Adrenal gland (tissue), 12 donors: ENCODE measurements around the gene VWF. TPM values are rescaled to one million over a fixed set of nuclear protein-coding genes. Genes with fewer than 3 reads are reported as not detected.
A peak's percentile ranks its signal among the peaks of the same experiment; 100 is the strongest.

Experiments used
- DNase-seq, 7 donors: peaks; one replicate each; pipeline ENCODE4 v3.0.0-alpha.2; 2019 to 2020
- H3K27ac ChIP-seq, 5 donors: fragments of 200-600 bp; sonication (generic) in 4 of 5; 1 replicate in 3 of 5; 2 replicates in 2 of 5; pipeline versions ENCODE4 v1.5.1 to v1.8.0; 2016 to 2020; ENCODE audit warnings: mild to moderate bottlenecking in 1 of 5
- H3K27me3 ChIP-seq: fragments of 200-600 bp; 2 replicates; pipeline ENCODE4 v1.8.0; 2021
- H3K36me3 ChIP-seq, 2 donors: fragments of 200-600 bp; replicated peaks in 1 of 2; 1 replicate in 1 of 2; 2 replicates in 1 of 2; pipeline versions ENCODE4 v1.5.1 to v1.8.0; 2018 to 2022
- H3K4me1 ChIP-seq, 2 donors: fragments of 200-600 bp; replicated peaks in 1 of 2; 1 replicate in 1 of 2; 2 replicates in 1 of 2; pipeline versions ENCODE4 v1.5.1 to v1.8.0; 2018 to 2021
- H3K4me3 ChIP-seq, 4 donors: fragments of 200-600 bp; sonication (generic) in 3 of 4; one replicate each; pipeline ENCODE4 v1.5.1; 2016 to 2018
- H3K9me3 ChIP-seq, 3 donors: fragments of 200-600 bp; sonication (generic) in 1 of 3; replicated peaks in 1 of 3; 1 replicate in 2 of 3; 2 replicates in 1 of 3; pipeline versions ENCODE4 v1.5.1 to v1.8.0; 2016 to 2021
- POLR2A ChIP-seq, 2 donors: fragments of 450-650 bp; IDR thresholded peaks; one replicate each; pipeline ENCODE4 v1.6.1; 2017; ENCODE audit warnings: antibody characterized with exemption in 2 of 2, mild to moderate bottlenecking in 2 of 2, moderate library complexity in 1 of 2
- WGBS, 4 donors: extraction: QIAGEN DNeasy Blood & Tissue Kit in 2 of 4; methylation state at CpG; one replicate each; pipeline versions ENCODE4 v1.1.5 to v1.1.7; 2013 to 2017; 5-methylcytosine and 5-hydroxymethylcytosine counted together
- intact Hi-C, 2 donors: fragments of 100-400 bp; cut with DNase I; formaldehyde crosslinking; loops; one replicate each; pipeline versions ENCODE4 v1.14.1 to v1.15.0; 2022 to 2023
- polyA plus RNA-seq, 3 donors: library from polyadenylated mRNA; stranded (reverse); fragments of 200-250 nt in 2 of 3; fragments of 350-450 nt in 1 of 3; fragmentation: Illumina TruSeq in 1 of 3; extraction: RNeasy Lipid Tissue Mini Kit (QIAGEN cat#74804) in 1 of 3; gene quantifications; one replicate each; pipeline ENCODE4 v1.2.3, GENCODE V29; 2013 to 2014
- total RNA-seq, 9 donors: library from RNA; depleted of rRNA in 4 of 9; stranded (reverse); fragments of >200 nt in 4 of 9; fragments of 120-200 nt in 1 of 9; fragmentation: NEBNext Ultra II Directional in 1 of 9; extraction: Animal tissue kit (Norgen Biotek cat#: 25700) in 1 of 9; gene quantifications; one replicate each; pipeline versions ENCODE4 v1.1.0 to v1.2.4, GENCODE V29; 2013 to 2023
- TF ChIP-seq, protein P1 (sequence below), 6 experiments: fragments of 450-650 bp in 4 of 6; fragments of 200-600 bp in 2 of 6; sonication (generic) in 1 of 6; IDR thresholded peaks; 1 replicate in 5 of 6; 2 replicates in 1 of 6; pipeline versions ENCODE4 v1.5.1 to v1.8.0; 2016 to 2021; ENCODE audit warnings: antibody characterized with exemption in 6 of 6, mild to moderate bottlenecking in 2 of 6, moderate library complexity in 1 of 6
- donor health status: healthy with polysubstance abuse.
- donor health status: Bipolar disorder and iron deficiency.
- donor health status: DM: yes; HTN: yes; CAD: no.
- donor health status: DM: no; HTN: no; CAD: no.
- donor health status: DM: no; HTN: no; CAD: no.
- donor health status: DM: yes; HTN: yes; CAD: no.

The VWF gene
- total and polyA plus RNA-seq, 12 donors: 2.0 to 60.1 (median 36.2) TPM

DNA sequence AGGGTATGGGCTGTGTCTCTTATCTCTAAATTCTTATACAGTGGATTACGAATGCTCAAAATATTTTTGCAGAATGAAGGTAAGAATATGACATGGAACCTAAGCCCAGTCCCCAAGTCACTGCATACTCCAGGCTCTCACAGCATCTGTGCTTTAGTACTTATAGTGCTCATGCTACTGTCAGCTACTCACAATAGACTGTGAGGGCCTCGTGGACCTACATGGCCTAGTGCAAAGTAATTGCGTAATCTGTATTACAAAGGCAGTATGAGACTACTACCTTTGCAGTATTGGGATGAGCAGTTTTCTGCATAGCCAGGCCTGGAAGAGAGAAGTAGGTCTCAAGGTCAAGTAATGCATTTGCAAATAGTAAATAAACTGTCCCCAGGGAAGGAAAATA, 27.9 kb downstream of the VWF start:
- intact Hi-C loops: no loop called here
- Histone ChIP-seq H3K4me1 (peaks cover 5 to 13% of the 10 kb centered on the region in 2 donors), H3K9me3 (no peaks in the 10 kb centered on the region), H3K4me3 (no peak overlapping the region), H3K36me3 (no peaks in the 10 kb centered on the region), H3K27ac (no peak overlapping the region), H3K27me3 (no peaks in the 10 kb centered on the region)
- no peak for DNase-seq
- TF ChIP-seq, protein P1, sequence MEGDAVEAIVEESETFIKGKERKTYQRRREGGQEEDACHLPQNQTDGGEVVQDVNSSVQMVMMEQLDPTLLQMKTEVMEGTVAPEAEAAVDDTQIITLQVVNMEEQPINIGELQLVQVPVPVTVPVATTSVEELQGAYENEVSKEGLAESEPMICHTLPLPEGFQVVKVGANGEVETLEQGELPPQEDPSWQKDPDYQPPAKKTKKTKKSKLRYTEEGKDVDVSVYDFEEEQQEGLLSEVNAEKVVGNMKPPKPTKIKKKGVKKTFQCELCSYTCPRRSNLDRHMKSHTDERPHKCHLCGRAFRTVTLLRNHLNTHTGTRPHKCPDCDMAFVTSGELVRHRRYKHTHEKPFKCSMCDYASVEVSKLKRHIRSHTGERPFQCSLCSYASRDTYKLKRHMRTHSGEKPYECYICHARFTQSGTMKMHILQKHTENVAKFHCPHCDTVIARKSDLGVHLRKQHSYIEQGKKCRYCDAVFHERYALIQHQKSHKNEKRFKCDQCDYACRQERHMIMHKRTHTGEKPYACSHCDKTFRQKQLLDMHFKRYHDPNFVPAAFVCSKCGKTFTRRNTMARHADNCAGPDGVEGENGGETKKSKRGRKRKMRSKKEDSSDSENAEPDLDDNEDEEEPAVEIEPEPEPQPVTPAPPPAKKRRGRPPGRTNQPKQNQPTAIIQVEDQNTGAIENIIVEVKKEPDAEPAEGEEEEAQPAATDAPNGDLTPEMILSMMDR (IDR thresholded peaks at IDR 0.05): no peak
- no peak for TF ChIP-seq POLR2A (IDR thresholded peaks at IDR 0.05)
- WGBS, 4 donors: 71 to 78% (median 75%) methylated on average over 3 of the region's 3 CpGs

DNA sequence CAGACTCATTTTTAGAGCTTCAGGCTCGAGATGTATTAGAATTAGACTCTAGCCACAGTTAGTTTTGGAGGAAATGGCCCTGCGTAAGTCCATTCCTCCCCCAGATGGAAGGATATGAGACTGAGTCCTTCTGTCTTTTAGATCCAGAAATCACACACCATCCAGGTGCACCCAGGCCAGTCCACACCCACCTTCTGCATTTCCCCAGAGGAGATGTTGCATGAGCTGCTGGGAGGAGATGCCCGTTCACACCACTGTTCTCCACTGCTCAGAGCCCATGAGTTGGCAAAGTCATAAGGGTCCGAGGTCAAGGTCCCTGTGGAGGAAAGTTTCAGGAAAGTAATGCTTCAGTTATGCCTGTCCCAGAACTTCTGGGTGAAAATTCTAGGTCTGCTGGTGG, 29.2 kb downstream of the VWF start:
- H3K9me3 ChIP-seq: no peaks in the 10 kb centered on the region
- peaks cover 5 to 13% of the 10 kb centered on the region in 2 donors for H3K4me1 ChIP-seq
- WGBS, 4 donors: 72 to 81% (median 78%) methylated on average over 4 of the region's 4 CpGs
- TF ChIP-seq, protein P1 (IDR thresholded peaks at IDR 0.05): no peak
- no peak for TF ChIP-seq POLR2A (IDR thresholded peaks at IDR 0.05)
- no peaks in the 10 kb centered on the region for H3K36me3 ChIP-seq
- no peak overlapping the region for H3K27ac ChIP-seq
- no peaks in the 10 kb centered on the region for H3K27me3 ChIP-seq
- intact Hi-C loops: no loop called here
- H3K4me3 ChIP-seq: no peak overlapping the region
- peak in 1 of 7 donors; percentile 17 for DNase-seq

DNA sequence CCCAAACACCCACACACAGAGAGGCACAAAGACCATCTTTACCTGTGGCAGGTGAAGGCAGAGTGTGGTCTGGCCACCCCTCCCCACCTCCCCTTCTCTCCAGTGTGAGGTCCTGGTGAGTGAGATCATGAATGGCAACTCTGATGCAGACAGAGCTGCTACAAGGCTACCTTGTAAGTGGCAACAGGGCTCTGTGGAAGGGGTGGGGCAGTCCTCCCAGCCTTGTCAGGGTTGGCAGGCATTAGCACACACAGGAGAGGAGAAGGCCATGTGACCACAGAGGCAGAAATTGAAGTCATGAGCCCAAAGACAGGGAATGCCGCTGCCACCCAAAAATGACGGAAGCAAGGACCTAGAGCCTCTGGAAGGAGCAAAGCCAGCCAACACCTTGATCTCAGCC, 30.7 kb downstream of the VWF start:
- Histone ChIP-seq H3K27ac (peak overlapping the region in 4 of 5 donors; percentile 4 to 66 (median 41)), H3K4me1 (peaks cover 5 to 19% of the 10 kb centered on the region in 2 donors), H3K36me3 (no peaks in the 10 kb centered on the region), H3K9me3 (no peaks in the 10 kb centered on the region), H3K4me3 (no peak overlapping the region), H3K27me3 (no peaks in the 10 kb centered on the region)
- no peak for TF ChIP-seq POLR2A (IDR thresholded peaks at IDR 0.05)
- TF ChIP-seq, protein P1 (IDR thresholded peaks at IDR 0.05): no peak
- WGBS, 4 donors: 64 to 89% (median 84%) methylated on average over 2 of the region's 2 CpGs
- intact Hi-C loops: no loop called here
- peak in 6 of 7 donors; percentile 39 to 62 (median 54) for DNase-seq

DNA sequence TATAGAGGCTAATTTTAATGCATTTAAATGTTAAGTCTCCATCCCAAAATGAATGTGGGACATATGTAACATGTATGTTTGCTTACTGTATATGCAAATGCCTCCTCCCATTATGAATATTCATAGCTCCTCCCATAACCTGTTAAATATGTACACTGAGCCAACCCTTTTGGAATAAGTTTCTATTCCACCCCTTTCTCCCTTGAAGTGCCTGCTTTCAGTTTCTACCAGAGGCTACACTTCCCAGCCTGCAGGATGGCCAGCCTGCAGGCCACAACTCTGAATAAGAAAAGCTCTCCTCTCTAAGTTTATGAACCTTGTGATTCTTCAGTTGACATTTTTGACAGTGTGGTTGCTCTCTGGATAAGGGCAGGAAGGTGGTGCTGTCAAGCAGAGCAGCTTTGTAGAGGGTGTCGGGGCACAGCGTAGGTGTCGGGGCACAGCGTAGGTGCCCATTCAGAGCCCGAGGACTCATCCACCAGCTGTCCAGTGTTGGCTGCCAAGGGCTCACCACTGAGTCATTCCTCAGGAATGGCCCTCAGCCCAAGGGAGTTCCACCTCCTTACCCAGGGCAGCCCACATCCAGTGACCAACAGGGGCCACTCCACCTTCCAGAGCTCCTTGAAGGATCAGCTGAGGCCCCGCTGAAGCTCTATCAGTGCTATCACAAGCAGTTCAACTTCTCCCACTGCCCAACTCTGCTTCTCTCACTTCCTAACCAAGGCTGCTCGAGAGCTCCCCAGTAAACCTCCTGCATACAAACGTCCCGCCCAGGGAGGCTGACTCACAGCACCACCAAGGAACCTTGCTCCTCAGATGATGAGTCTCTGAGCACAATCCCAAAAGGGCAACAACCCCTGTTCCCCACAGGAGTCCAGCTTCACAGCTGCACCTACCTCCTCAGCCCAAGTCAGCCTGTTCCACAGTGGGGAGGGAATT, 31.4 kb downstream of the VWF start:
- 34 to 52% (median 42%) methylated on average over 5 to 9 of the region's 9 CpGs for WGBS, 4 donors
- peak overlapping the region in 4 of 5 donors; percentile 4 to 66 (median 41) for H3K27ac ChIP-seq
- H3K4me3 ChIP-seq: no peak overlapping the region
- TF ChIP-seq, protein P1 (IDR thresholded peaks at IDR 0.05): no peak
- peak in 1 of 2 donors; percentile 21 for TF ChIP-seq POLR2A (IDR thresholded peaks at IDR 0.05)
- no peaks in the 10 kb centered on the region for H3K9me3 ChIP-seq
- intact Hi-C loops: no loop called here
- H3K36me3 ChIP-seq: no peaks in the 10 kb centered on the region
- peaks cover 5 to 19% of the 10 kb centered on the region in 2 donors for H3K4me1 ChIP-seq
- DNase-seq: peak; percentile 74 to 93 (median 89)
- H3K27me3 ChIP-seq: no peaks in the 10 kb centered on the region
